ENCODE results near the gene TMEM86A. TPM values are rescaled to one million over a fixed set of nuclear protein-coding genes. Genes with fewer than 3 reads are reported as not detected.

The TMEM86A gene
- polyA plus RNA-seq, 1 of the 3 experiments (the other 2 are of a cell fraction) = 1.2 TPM

DNA sequence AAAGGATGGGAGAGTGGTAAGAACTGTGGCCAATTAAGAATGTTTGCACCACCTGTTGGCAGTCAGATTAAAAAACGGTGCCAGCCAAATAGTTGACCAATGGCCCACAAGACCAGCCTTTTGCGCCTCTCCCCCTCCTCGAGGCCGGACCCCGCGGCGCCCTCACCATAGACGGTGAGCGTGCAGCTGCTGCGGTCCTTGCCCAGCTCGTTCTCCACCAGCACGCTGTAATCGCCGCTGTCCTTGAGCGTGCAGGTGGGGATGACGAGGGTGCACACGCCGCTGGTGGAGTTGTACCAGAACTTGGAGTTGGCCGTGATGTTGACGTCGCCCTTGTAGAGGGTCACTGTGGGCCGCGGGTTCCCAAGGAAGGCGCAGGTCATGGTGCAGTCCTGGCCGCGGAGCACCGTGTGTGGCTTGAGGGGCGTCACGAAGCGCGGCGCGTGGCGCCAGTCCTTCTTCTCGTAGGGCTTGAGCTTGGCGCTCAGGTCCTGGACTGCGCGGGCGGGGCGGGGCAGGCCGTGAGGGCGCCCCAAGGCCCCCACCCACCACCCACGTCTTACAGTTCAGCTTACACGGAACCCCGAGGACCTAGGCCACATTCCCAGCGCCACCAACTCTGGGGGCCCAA is 7.2 kb downstream of the TMEM86A start:
- Histone ChIP-seq H3K79me2 (ENCODE audit: insufficient read depth) (no peaks in the 10 kb centered on the region), H3K4me3 (ENCODE audit: low read depth in 2 of 2, low read length in 1 of 2) (peak overlapping the region; percentile 46 to 49; a peak in 3 of 4 replicates), H3K9me2 (no peaks in the 10 kb centered on the region), H3K27ac (ENCODE audit: low read depth in 2 of 2, low read length in 1 of 2) (peak overlapping the region in 1 of 2 experiments; percentile 39; a peak in 1 of 4 replicates), H3K9me3 (no peaks in the 10 kb centered on the region), H3K27me3 (ENCODE audit: insufficient read depth) (peaks cover 9% of the 10 kb centered on the region; the same call in 1 of the 2 replicates), H3K9ac (no peak overlapping the region), H2AFZ (ENCODE audit: low read depth) (peak overlapping the region; percentile 35; the same call in 1 of the 2 replicates), H3K4me2 (peak overlapping the region; percentile 69), H3K36me3 (replicated peaks in 1 of 2; ENCODE audit: control insufficient read depth in 1 of 2, insufficient read depth in 2 of 2, low read length in 1 of 2) (no peaks in the 10 kb centered on the region), H3K4me1 (ENCODE audit: control insufficient read depth in 1 of 2, insufficient read depth in 2 of 2, low read depth in 1 of 2, low read length in 1 of 2) (peaks cover 0 to 26% of the 10 kb centered on the region in 2 experiments; a peak in 2 of 4 replicates), H4K20me1 (ENCODE audit: insufficient read depth) (no peaks in the 10 kb centered on the region), H3F3A (replicated peaks; ENCODE audit: insufficient read depth) (no peaks in the 10 kb centered on the region)
- ChIA-PET POLR2A (interaction anchor here (0.6 to 1.6 kb wide), 7 partner anchors 13 to 1430 kb away, joined by 3 to 9 read pairs (median 4); partner anchors contain the start of genes LDHA and SPTY2D1), CTCF (interaction anchor here (1.8 to 4.9 kb wide), 4 partner anchors 16 to 600 kb away, joined by 6 to 25 read pairs (median 6); partner anchors contain the start of gene SAAL1)
- TF ChIP-seq RAD21 (IDR thresholded peaks at IDR 0.05; ENCODE audit: low read length) (no peak), ELF1 (IDR thresholded peaks at IDR 0.05) (no peak), USF2 (IDR thresholded peaks at IDR 0.05; ENCODE audit: borderline replicate concordance, low read depth, low read length) (no peak), FOXJ3 (CRISPR knock-in tag; IDR thresholded peaks at IDR 0.05) (0 out of 2 replicates have a peak, but pooled peaks have one; percentile 34), IRF3 (IDR thresholded peaks at IDR 0.05; ENCODE audit: low read depth, low read length) (no peak), MEF2A (IDR thresholded peaks at IDR 0.05; ENCODE audit: borderline replicate concordance, low read depth) (no peak)
- TF ChIP-seq, protein P1, sequence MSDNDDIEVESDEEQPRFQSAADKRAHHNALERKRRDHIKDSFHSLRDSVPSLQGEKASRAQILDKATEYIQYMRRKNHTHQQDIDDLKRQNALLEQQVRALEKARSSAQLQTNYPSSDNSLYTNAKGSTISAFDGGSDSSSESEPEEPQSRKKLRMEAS (IDR thresholded peaks at IDR 0.05; ENCODE audit: low read depth) = peak; percentile 34; the same call in 1 of the 2 replicates
- WGBS (ENCODE audit: low lambda C conversion rate) = 7% methylated on average over 3 of the region's 46 CpGs
- peak; percentile 72 for DNase-seq

DNA sequence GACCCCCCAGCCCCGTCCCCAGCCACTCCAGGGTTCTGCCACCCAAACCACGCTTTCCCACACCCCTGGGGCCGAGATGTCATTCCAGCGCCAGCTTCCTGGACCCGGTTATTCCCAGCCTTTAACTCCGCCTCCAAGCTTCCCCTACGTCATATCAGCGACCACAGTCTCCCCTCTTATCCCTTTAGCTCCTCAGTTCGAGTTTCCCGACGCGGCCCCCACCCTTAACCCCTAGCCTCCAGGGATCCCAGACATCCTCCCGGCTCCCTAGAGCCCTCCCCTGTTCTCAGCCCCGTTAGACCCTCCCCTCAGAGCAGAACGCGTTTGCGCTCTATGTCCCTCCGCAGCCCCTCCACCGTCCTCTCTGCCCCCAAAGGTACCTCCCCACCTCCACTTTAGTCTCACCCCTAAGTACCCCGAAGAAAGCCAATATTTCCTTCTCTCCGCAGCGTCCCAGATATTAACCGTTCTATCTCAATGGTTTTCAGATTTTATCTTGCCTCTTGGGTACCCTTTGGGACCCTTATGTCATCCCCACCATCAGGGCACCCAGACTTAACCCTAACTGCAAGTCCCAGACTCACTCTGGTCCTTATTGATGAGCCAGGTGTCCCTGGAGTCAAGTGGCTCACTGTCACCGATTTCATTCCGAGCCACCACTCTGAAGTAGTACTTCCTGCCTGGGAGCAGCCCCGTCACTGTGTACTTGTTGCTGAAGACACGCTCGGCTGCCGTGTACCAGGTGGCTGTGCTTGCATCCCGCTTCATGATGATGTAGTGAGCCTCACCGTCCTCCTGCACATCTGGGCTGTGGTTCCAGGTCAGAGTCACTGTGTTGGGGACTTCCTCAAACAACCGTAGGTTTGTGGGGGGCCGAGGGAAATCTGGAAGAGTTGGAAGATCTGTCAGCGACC is 8.0 kb downstream of the TMEM86A start:
- Histone ChIP-seq H3K27me3 (ENCODE audit: insufficient read depth) (peaks cover 9% of the 10 kb centered on the region; the same call in 1 of the 2 replicates), H3K9me2 (no peaks in the 10 kb centered on the region), H3K9me3 (no peaks in the 10 kb centered on the region), H3K4me3 (ENCODE audit: low read depth in 2 of 2, low read length in 1 of 2) (peak overlapping the region; percentile 39 to 46; a peak in 3 of 4 replicates), H2AFZ (ENCODE audit: low read depth) (peak overlapping the region; percentile 81; the same call in 1 of the 2 replicates), H4K20me1 (ENCODE audit: insufficient read depth) (no peaks in the 10 kb centered on the region), H3K4me2 (peak overlapping the region; percentile 28; the same call in 1 of the 2 replicates), H3K79me2 (ENCODE audit: insufficient read depth) (no peaks in the 10 kb centered on the region), H3K9ac (no peak overlapping the region), H3F3A (replicated peaks; ENCODE audit: insufficient read depth) (no peaks in the 10 kb centered on the region), H3K4me1 (ENCODE audit: control insufficient read depth in 1 of 2, insufficient read depth in 2 of 2, low read depth in 1 of 2, low read length in 1 of 2) (peaks cover 0 to 26% of the 10 kb centered on the region in 2 experiments; a peak in 2 of 4 replicates), H3K27ac (ENCODE audit: low read depth in 2 of 2, low read length in 1 of 2) (no peak overlapping the region), H3K36me3 (replicated peaks in 1 of 2; ENCODE audit: control insufficient read depth in 1 of 2, insufficient read depth in 2 of 2, low read length in 1 of 2) (no peaks in the 10 kb centered on the region)
- ChIA-PET CTCF (interaction anchor here (1.3 to 4.9 kb wide), 3 partner anchors 15 to 25 kb away, joined by 5 to 25 read pairs (median 6); no protein-coding TSS in a partner anchor), POLR2A (interaction anchor here (0.6 to 1.6 kb wide), 6 partner anchors 13 to 1431 kb away, joined by 3 to 9 read pairs (median 4); partner anchors contain the start of genes LDHA and SPTY2D1)
- WGBS (ENCODE audit: low lambda C conversion rate) = 16% methylated on average over 30 of the region's 34 CpGs
- peak; percentile 90 for DNase-seq
- TF ChIP-seq GABPA (IDR thresholded peaks at IDR 0.05; ENCODE audit: low read depth) (peak; percentile 26; the same call in 1 of the 2 replicates), POLR2AphosphoS5 (IDR thresholded peaks at IDR 0.05; ENCODE audit: low read depth, low read length) (peak; percentile 52; the same call in 1 of the 2 replicates), MXI1 (IDR thresholded peaks at IDR 0.05; ENCODE audit: low read depth, low read length) (peak; percentile 45; the same call in 1 of the 2 replicates)
- TF ChIP-seq, protein P2, sequence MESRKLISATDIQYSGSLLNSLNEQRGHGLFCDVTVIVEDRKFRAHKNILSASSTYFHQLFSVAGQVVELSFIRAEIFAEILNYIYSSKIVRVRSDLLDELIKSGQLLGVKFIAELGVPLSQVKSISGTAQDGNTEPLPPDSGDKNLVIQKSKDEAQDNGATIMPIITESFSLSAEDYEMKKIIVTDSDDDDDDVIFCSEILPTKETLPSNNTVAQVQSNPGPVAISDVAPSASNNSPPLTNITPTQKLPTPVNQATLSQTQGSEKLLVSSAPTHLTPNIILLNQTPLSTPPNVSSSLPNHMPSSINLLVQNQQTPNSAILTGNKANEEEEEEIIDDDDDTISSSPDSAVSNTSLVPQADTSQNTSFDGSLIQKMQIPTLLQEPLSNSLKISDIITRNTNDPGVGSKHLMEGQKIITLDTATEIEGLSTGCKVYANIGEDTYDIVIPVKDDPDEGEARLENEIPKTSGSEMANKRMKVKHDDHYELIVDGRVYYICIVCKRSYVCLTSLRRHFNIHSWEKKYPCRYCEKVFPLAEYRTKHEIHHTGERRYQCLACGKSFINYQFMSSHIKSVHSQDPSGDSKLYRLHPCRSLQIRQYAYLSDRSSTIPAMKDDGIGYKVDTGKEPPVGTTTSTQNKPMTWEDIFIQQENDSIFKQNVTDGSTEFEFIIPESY (IDR thresholded peaks at IDR 0.05; ENCODE audit: borderline replicate concordance, low read depth) = no peak
